Gastroesophageal sphincter (tissue), 3 donors: Measurements from ENCODE around the gene TTBK1.

Source experiments
- CTCF ChIP-seq, 4 experiments: fragments of 200-600 bp in 2 of 4; fragments of 450-650 bp in 2 of 4; sonication (generic) in 1 of 4; IDR thresholded peaks; one replicate each; pipeline ENCODE4 v1.5.1; 2017 to 2019; ENCODE audit warnings: antibody characterized with exemption in 4 of 4, mild to moderate bottlenecking in 2 of 4, moderate library complexity in 2 of 4
- POLR2A ChIP-seq, 2 donors: fragments of 450-650 bp; IDR thresholded peaks; one replicate each; pipeline ENCODE4 v1.6.1; 2017; ENCODE audit warnings: antibody characterized with exemption in 2 of 2, mild to moderate bottlenecking in 2 of 2, moderate library complexity in 1 of 2
- POLR2AphosphoS5 ChIP-seq: sonication (generic); formaldehyde crosslinking; IDR thresholded peaks from one replicate; pipeline ENCODE4 v1.6.1; 2017; ENCODE audit warnings: antibody characterized with exemption

- TF ChIP-seq POLR2AphosphoS5 (no peak), CTCF (IDR thresholded peaks at IDR 0.05) (no peak), POLR2A (IDR thresholded peaks at IDR 0.05) (no peak)
Observed at GRCh38 chr6:43277643-43278523, 34.6 kb downstream of the TTBK1 start.
